HEK293 (cell line): Measurements from ENCODE around the gene DDX49.

Experiments used
- CTCF ChIA-PET: fragments of 350-600 bp; formaldehyde crosslinking; extraction: SDS; loops from one replicate; lab custom pipeline; 2021; ENCODE audit warnings: antibody characterized with exemption; lab: Yijun Ruan, JAX
- POLR2A ChIA-PET: fragments of 300-600 bp; formaldehyde crosslinking; extraction: SDS; loops from one replicate; lab custom pipeline; 2020; ENCODE audit warnings: antibody characterized with exemption, inconsistent platforms; lab: Yijun Ruan, JAX
- H3K27ac ChIP-seq: fragments of 200-500 bp; sonication (Bioruptor generic); 2 replicates; pipeline ENCODE4 v1.5.1; 2014; ENCODE audit warnings: low read depth, low read length, control low read depth, inconsistent platforms; ENCODE audit errors: extremely low read depth
- H3K36me3 ChIP-seq, 2 experiments: fragments of 200-500 bp in 1 of 2; sonication (Bioruptor generic) in 1 of 2; 1 replicate in 1 of 2; 2 replicates in 1 of 2; pipeline ENCODE4 v1.5.1; 2014 to 2017; ENCODE audit warnings: inconsistent platforms in 2 of 2, low read length in 2 of 2; ENCODE audit not compliant: control insufficient read depth in 2 of 2, insufficient read depth in 1 of 2
- H3K4me1 ChIP-seq: fragments of 200-500 bp; sonication (Bioruptor generic); 2 replicates; pipeline ENCODE4 v1.5.1; 2014; ENCODE audit warnings: mild to moderate bottlenecking, low read length, inconsistent platforms; ENCODE audit not compliant: control insufficient read depth, insufficient read depth
- H3K4me3 ChIP-seq: 2 replicates; pipeline ENCODE4 v1.5.1; 2011; ENCODE audit warnings: low read depth, mild to moderate bottlenecking, control low read depth, low read length, moderate library complexity
- H3K9me3 ChIP-seq: fragments of 200-500 bp; sonication (Bioruptor generic); 2 replicates; pipeline ENCODE4 v1.5.1; 2014; ENCODE audit warnings: low read depth, low read length, inconsistent platforms; ENCODE audit not compliant: control insufficient read depth, insufficient read depth
- HOXD13 ChIP-seq: sonication (generic); formaldehyde crosslinking; IDR thresholded peaks from 2 replicates; pipeline ENCODE4 v1.8.0; 2022; ENCODE audit warnings: missing genetic modification reagents, borderline replicate concordance
- SCRT1 ChIP-seq: fragments of 450-650 bp; formaldehyde crosslinking; IDR thresholded peaks from 2 replicates; pipeline ENCODE4 v1.5.1; 2016; ENCODE audit warnings: missing biosample characterization, missing genetic modification characterization, borderline replicate concordance
- ZBTB48 ChIP-seq: fragments of 450-650 bp; formaldehyde crosslinking; IDR thresholded peaks from 2 replicates; pipeline ENCODE4 v1.5.1; 2016; ENCODE audit warnings: missing biosample characterization, missing genetic modification characterization
- ZFHX2 ChIP-seq: fragments of 450-650 bp; formaldehyde crosslinking; conservative IDR thresholded peaks from 2 replicates; pipeline ENCODE4 v1.5.1; 2016; ENCODE audit warnings: missing biosample characterization, missing genetic modification characterization
- ZFP3 ChIP-seq: fragments of 450-650 bp; formaldehyde crosslinking; IDR thresholded peaks from 2 replicates; pipeline ENCODE4 v1.5.1; 2016; ENCODE audit warnings: low read depth, missing biosample characterization, missing genetic modification characterization
- ZFP37 ChIP-seq: fragments of 450-650 bp; formaldehyde crosslinking; IDR thresholded peaks from 2 replicates; pipeline ENCODE4 v1.5.1; 2016; ENCODE audit warnings: missing biosample characterization, missing genetic modification characterization
- ZNF112 ChIP-seq: fragments of 450-650 bp; formaldehyde crosslinking; IDR thresholded peaks from 2 replicates; pipeline ENCODE4 v1.5.0; 2017; ENCODE audit warnings: missing biosample characterization, missing genetic modification characterization
- ZNF2 ChIP-seq: fragments of 450-650 bp; formaldehyde crosslinking; IDR thresholded peaks from 2 replicates; pipeline ENCODE4 v1.5.1; 2016; ENCODE audit warnings: missing biosample characterization, missing genetic modification characterization
- ZNF324 ChIP-seq: fragments of 450-650 bp; formaldehyde crosslinking; IDR thresholded peaks from 2 replicates; pipeline ENCODE4 v1.5.1; 2016; ENCODE audit warnings: missing biosample characterization, missing genetic modification characterization
- ZNF341 ChIP-seq: fragments of 450-650 bp; formaldehyde crosslinking; IDR thresholded peaks from 2 replicates; pipeline ENCODE4; 2016; ENCODE audit warnings: low read depth, missing biosample characterization, missing genetic modification characterization
- ZNF423 ChIP-seq: fragments of 450-650 bp; formaldehyde crosslinking; IDR thresholded peaks from 2 replicates; pipeline ENCODE4 v1.5.1; 2016; ENCODE audit warnings: missing biosample characterization, missing genetic modification characterization
- ZNF530 ChIP-seq: fragments of 450-650 bp; formaldehyde crosslinking; IDR thresholded peaks from 2 replicates; pipeline ENCODE4 v1.5.1; 2016; ENCODE audit warnings: low read depth, missing biosample characterization, missing genetic modification characterization
- ZNF548 ChIP-seq: fragments of 450-650 bp; formaldehyde crosslinking; IDR thresholded peaks from 2 replicates; pipeline ENCODE4 v1.5.1; 2016; ENCODE audit warnings: missing biosample characterization, missing genetic modification characterization
- ZNF571 ChIP-seq: fragments of 450-650 bp; formaldehyde crosslinking; IDR thresholded peaks from 2 replicates; pipeline ENCODE4 v1.5.0; 2017; ENCODE audit warnings: missing biosample characterization, missing genetic modification characterization
- ZNF670 ChIP-seq: fragments of 450-650 bp; formaldehyde crosslinking; IDR thresholded peaks from 2 replicates; pipeline ENCODE4 v1.5.1; 2016; ENCODE audit warnings: missing biosample characterization, missing genetic modification characterization, low read depth
- ZNF707 ChIP-seq: fragments of 450-650 bp; formaldehyde crosslinking; IDR thresholded peaks from 2 replicates; pipeline ENCODE4 v1.5.1; 2016; ENCODE audit warnings: missing biosample characterization, missing genetic modification characterization
- ZNF785 ChIP-seq: fragments of 450-650 bp; formaldehyde crosslinking; IDR thresholded peaks from 2 replicates; pipeline ENCODE4 v1.5.1; 2016; ENCODE audit warnings: missing biosample characterization, missing genetic modification characterization
- TF ChIP-seq, protein P1 (sequence below): fragments of 450-650 bp; formaldehyde crosslinking; IDR thresholded peaks from 2 replicates; pipeline ENCODE4 v1.5.1; 2016; ENCODE audit warnings: missing biosample characterization, missing genetic modification characterization
- TF ChIP-seq, protein P2 (sequence below): fragments of 450-650 bp; formaldehyde crosslinking; IDR thresholded peaks from 2 replicates; pipeline ENCODE4; 2016; ENCODE audit warnings: missing biosample characterization, missing genetic modification characterization
- TF ChIP-seq, protein P3 (sequence below): fragments of 450-650 bp; formaldehyde crosslinking; IDR thresholded peaks from 2 replicates; pipeline ENCODE4 v1.5.1; 2016; ENCODE audit warnings: missing biosample characterization, missing genetic modification characterization
- TF ChIP-seq, protein P4 (sequence below): fragments of 450-650 bp; formaldehyde crosslinking; IDR thresholded peaks from 2 replicates; pipeline ENCODE4 v1.5.1; 2016; ENCODE audit warnings: missing biosample characterization, missing genetic modification characterization
- TF ChIP-seq, protein P5 (sequence below): fragments of 450-650 bp; formaldehyde crosslinking; IDR thresholded peaks from 2 replicates; pipeline ENCODE4 v1.5.1; 2016; ENCODE audit warnings: missing biosample characterization, missing genetic modification characterization

Gene DDX49

DNA sequence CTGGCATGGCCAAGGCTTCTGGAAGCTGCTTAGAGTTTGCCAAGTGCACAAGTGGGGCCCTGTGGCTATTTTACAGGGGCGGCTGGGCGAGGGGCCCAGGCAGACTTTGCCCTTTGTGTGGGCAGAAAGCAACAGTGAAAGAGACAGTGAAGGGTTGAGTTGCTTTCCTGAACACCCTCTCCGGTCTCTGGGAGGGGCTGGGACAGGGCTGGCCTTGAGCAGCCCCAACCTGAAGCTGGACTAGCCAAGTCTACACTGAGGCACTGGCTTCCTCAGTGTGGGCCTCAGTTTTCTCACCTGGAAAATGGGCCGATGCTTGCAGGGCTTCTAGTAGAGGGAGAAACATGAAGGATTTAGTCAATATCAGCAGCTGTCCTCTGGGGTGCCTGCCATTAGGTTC is 23.9 kb downstream of the DDX49 start:
- CTCF ChIA-PET, result interaction anchor here (1.2 to 4.5 kb wide), 2 partner anchors 24 to 43 kb away, joined by 4 to 23 read pairs; partner anchors contain the start of genes COPE and DDX49

DNA sequence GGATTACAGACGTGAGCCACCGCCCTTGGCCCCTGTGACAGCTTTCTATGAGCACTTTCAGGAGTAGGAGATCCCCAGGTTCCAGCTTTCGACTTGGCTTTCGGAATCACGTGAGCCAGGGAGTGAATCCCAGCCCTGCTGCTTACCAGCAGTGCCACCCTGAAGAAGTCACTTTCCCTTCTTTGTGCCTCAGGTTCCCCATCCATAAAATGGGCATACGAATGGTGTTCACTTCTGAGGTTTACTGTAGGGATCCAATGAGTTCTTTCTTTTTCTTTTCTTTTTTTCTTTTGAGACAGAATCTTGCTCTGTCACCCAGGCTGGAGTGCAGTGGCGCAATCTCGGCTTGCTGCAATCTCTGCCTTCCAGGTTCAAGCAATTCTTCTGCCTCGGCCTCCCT is 25.8 kb downstream of the DDX49 start:
- TF ChIP-seq ZNF571 (tag by site-specific recombination) (no peak), ZNF423 (tag by site-specific recombination) (no peak), ZNF530 (tag by site-specific recombination) (no peak), ZBTB48 (tag by site-specific recombination) (no peak), ZFHX2 (no peak), ZNF2 (tag by site-specific recombination) (no peak)
- H3K4me1 ChIP-seq, result no peaks in the 10 kb centered on the region
- CTCF ChIA-PET, result interaction anchor here (4.5 kb wide), 1 partner anchor 42 kb away, joined by 23 read pairs; no protein-coding TSS in a partner anchor

More for the DNA sequence above, 23.9 kb downstream of the DDX49 start:
- Histone ChIP-seq H3K27ac (no peak overlapping the region), H3K4me3 (no peak overlapping the region), H3K4me1 (peaks cover 2% of the 10 kb centered on the region; the same call in 1 of the 2 replicates), H3K9me3 (no peaks in the 10 kb centered on the region), H3K36me3 (no peaks in the 10 kb centered on the region)
- POLR2A ChIA-PET, result no interaction called here
- TF ChIP-seq, protein P1, sequence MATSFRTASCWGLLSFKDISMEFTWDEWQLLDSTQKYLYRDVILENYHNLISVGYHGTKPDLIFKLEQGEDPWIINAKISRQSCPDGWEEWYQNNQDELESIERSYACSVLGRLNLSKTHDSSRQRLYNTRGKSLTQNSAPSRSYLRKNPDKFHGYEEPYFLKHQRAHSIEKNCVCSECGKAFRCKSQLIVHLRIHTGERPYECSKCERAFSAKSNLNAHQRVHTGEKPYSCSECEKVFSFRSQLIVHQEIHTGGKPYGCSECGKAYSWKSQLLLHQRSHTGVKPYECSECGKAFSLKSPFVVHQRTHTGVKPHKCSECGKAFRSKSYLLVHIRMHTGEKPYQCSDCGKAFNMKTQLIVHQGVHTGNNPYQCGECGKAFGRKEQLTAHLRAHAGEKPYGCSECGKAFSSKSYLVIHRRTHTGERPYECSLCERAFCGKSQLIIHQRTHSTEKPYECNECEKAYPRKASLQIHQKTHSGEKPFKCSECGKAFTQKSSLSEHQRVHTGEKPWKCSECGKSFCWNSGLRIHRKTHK (tag by site-specific recombination), result no peak
- peak; percentile 35; the same call in 1 of the 2 replicates for TF ChIP-seq ZFHX2

DNA sequence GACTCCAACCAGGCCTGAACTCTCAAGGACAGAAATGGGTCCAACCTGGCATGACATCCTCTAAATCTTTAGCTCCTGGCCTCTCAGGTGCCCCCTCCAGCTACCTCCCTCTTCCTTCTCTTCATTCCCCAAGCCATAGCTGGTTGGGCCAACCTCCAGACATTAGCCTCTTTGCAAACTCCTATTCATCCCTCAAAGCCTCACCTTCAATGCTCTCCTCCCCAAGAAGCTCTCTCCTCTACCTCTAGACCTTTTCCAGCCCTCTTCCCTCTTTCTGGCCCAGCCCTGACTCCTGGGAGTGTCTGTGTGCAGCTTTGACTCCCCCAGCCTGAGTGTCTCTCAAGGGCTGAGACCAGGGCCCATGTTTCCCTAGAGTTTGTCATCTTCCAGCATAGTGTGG is 26.8 kb downstream of the DDX49 start:
- Histone ChIP-seq H3K9me3 (no peaks in the 10 kb centered on the region), H3K36me3 (no peaks in the 10 kb centered on the region), H3K4me1 (no peaks in the 10 kb centered on the region), H3K4me3 (no peak overlapping the region), H3K27ac (no peak overlapping the region)
- CTCF ChIA-PET, result interaction anchor here (0.5 to 4.5 kb wide), 2 partner anchors 41 to 193 kb away, joined by 3 to 23 read pairs; no protein-coding TSS in a partner anchor
- no peak for TF ChIP-seq HOXD13 (CRISPR knock-in tag)
- TF ChIP-seq, protein P2, sequence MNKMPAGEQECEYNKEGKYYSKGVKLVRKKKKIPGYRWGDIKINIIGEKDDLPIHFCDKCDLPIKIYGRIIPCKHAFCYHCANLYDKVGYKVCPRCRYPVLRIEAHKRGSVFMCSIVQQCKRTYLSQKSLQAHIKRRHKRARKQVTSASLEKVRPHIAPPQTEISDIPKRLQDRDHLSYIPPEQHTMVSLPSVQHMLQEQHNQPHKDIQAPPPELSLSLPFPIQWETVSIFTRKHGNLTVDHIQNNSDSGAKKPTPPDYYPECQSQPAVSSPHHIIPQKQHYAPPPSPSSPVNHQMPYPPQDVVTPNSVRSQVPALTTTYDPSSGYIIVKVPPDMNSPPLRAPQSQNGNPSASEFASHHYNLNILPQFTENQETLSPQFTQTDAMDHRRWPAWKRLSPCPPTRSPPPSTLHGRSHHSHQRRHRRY, result no peak
- TF ChIP-seq ZFP3 (tag by site-specific recombination), result peak; percentile 93
- POLR2A ChIA-PET, result no interaction called here

More for the DNA sequence above, 25.8 kb downstream of the DDX49 start:
- Histone ChIP-seq H3K9me3 (no peaks in the 10 kb centered on the region), H3K27ac (no peak overlapping the region), H3K4me3 (no peak overlapping the region), H3K36me3 (no peaks in the 10 kb centered on the region)
- POLR2A ChIA-PET, result interaction anchor here (0.6 kb wide), 1 partner anchor 213 kb away, joined by 8 read pairs; no protein-coding TSS in a partner anchor

DNA sequence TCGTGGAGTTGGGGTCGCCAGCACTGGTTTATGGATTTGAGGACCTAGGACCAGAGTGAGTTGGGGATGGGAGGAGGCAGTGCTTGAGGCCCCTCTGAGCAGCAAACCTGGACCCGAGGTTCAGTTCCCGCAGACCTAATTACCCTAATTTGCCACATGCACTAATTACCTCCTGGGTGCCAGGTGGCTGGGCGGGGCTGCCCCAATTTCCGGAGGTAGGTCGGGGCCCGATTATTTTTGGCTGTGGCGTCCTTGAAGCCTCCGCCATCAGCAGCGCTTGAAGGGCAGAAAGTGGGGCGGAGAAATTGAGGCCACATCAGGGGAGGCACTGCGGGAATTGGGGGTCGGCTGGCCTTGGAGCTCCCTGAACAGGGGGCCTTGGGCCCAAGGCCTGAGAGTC is 27.4 kb downstream of the DDX49 start:
- H3K4me3 ChIP-seq, result no peak overlapping the region
- H3K9me3 ChIP-seq, result no peaks in the 10 kb centered on the region
- ChIA-PET POLR2A (no interaction called here), CTCF (no interaction called here)
- H3K27ac ChIP-seq, result no peak overlapping the region
- no peaks in the 10 kb centered on the region for H3K4me1 ChIP-seq
- no peaks in the 10 kb centered on the region for H3K36me3 ChIP-seq
- TF ChIP-seq, protein P3, sequence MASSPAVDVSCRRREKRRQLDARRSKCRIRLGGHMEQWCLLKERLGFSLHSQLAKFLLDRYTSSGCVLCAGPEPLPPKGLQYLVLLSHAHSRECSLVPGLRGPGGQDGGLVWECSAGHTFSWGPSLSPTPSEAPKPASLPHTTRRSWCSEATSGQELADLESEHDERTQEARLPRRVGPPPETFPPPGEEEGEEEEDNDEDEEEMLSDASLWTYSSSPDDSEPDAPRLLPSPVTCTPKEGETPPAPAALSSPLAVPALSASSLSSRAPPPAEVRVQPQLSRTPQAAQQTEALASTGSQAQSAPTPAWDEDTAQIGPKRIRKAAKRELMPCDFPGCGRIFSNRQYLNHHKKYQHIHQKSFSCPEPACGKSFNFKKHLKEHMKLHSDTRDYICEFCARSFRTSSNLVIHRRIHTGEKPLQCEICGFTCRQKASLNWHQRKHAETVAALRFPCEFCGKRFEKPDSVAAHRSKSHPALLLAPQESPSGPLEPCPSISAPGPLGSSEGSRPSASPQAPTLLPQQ (tag by site-specific recombination), result no peak
- no peak for TF ChIP-seq ZNF341 (tag by site-specific recombination)
- TF ChIP-seq ZNF670 (tag by site-specific recombination), result no peak
- no peak for TF ChIP-seq ZNF707
- TF ChIP-seq, protein P4, sequence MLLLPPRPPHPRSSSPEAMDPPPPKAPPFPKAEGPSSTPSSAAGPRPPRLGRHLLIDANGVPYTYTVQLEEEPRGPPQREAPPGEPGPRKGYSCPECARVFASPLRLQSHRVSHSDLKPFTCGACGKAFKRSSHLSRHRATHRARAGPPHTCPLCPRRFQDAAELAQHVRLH, result no peak
- TF ChIP-seq ZNF112, result no peak
- TF ChIP-seq ZNF548 (tag by site-specific recombination), result no peak
- TF ChIP-seq, protein P5, sequence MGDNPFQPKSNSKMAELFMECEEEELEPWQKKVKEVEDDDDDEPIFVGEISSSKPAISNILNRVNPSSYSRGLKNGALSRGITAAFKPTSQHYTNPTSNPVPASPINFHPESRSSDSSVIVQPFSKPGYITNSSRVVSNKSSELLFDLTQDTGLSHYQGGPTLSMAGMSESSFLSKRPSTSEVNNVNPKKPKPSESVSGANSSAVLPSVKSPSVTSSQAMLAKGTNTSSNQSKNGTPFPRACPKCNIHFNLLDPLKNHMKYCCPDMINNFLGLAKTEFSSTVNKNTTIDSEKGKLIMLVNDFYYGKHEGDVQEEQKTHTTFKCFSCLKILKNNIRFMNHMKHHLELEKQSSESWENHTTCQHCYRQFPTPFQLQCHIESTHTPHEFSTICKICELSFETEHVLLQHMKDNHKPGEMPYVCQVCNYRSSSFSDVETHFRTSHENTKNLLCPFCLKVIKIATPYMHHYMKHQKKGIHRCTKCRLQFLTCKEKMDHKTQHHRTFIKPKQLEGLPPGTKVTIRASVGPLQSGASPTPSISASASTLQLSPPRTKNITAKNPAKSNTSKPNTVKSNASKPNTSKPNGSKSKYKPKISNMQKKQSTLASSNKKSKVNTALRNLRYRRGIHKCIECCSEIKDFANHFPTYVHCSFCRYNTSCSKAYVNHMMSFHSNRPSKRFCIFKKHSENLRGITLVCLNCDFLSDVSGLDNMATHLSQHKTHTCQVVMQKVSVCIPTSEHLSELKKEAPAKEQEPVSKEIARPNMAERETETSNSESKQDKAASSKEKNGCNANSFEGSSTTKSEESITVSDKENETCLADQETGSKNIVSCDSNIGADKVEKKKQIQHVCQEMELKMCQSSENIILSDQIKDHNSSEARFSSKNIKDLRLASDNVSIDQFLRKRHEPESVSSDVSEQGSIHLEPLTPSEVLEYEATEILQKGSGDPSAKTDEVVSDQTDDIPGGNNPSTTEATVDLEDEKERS, result no peak
- no peak for TF ChIP-seq ZNF324
- no peak for TF ChIP-seq ZNF785 (tag by site-specific recombination)
- no peak for TF ChIP-seq SCRT1
- TF ChIP-seq ZFP37, result no peak
